ENCODE results near the gene SGIP1. TPM values are rescaled to one million over a fixed set of nuclear protein-coding genes. Genes with fewer than 3 reads are reported as not detected.

SGIP1 gene
- total RNA-seq, 1 experiment from 2014 or later, result not detected

DNA sequence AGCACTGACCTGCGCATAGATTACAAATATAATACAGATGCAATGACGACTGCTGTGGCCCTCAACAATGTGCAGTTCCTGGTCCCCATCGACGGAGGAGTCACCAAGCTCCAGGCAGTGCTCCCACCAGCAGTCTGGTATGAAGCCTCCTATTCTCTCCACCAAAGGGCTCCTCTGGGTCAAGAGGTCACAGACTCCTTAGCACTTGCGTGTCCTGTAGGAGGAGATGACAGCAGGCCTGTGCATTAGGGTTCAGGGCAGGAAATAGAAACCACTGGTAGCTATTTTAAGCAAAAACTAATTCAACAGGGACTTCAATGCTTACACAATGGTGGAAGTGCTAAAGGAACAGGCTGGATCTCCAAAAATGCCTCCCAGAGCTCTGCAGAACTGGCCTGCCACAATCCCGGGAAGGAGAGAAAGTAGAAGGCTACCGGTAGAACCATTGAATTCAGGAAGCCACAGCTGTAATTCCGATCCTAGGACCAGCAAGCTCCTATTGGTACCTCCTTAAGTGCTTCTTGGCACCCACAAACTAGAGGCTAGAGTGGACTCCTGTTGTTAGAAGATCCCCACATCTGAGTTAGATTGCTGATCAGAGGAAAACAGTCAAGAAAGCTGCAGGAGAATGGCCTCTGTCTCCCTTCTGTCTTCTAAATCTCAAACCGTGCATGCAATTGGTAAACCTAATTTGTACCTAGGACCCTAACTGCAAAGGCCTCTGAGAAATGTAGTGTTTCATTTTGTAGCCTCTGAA lies 205.6 kb downstream of the SGIP1 start:
- H3K9ac ChIP-seq (ENCODE audit: low read length), result no peak overlapping the region
- no TSS peak for BruUV-seq (replicated peaks)
- H2AFZ ChIP-seq (ENCODE audit: low read length), result no peak overlapping the region
- POLR2A ChIA-PET (ENCODE audit: unreplicated experiment), result no interaction called here
- H3K9me3 ChIP-seq (ENCODE audit: low read length), result no peaks in the 10 kb centered on the region
- H3K27me3 ChIP-seq (ENCODE audit: low read length), result peaks cover 5% of the 10 kb centered on the region; the same call in 1 of the 2 replicates
- no peaks in the 10 kb centered on the region for H3F3A ChIP-seq (ENCODE audit: low read length, unreplicated experiment)
- no peaks in the 10 kb centered on the region for H3K9me2 ChIP-seq (replicated peaks; ENCODE audit: low read length)
- H3K4me1 ChIP-seq (ENCODE audit: insufficient read depth, low read length), result no peaks in the 10 kb centered on the region
- no peak overlapping the region for H3K4me2 ChIP-seq (ENCODE audit: low read length)
- no peaks in the 10 kb centered on the region for H3K79me2 ChIP-seq (ENCODE audit: low read length)
- no peaks in the 10 kb centered on the region for H4K20me1 ChIP-seq (ENCODE audit: low read length)
- no peak for TF ChIP-seq EZH2 (IDR thresholded peaks at IDR 0.05; ENCODE audit: low read length, unreplicated experiment)
- TF ChIP-seq EZH2phosphoT487 (IDR thresholded peaks at IDR 0.05; ENCODE audit: borderline replicate concordance, low read length), result no peak
- TF ChIP-seq, protein P1, sequence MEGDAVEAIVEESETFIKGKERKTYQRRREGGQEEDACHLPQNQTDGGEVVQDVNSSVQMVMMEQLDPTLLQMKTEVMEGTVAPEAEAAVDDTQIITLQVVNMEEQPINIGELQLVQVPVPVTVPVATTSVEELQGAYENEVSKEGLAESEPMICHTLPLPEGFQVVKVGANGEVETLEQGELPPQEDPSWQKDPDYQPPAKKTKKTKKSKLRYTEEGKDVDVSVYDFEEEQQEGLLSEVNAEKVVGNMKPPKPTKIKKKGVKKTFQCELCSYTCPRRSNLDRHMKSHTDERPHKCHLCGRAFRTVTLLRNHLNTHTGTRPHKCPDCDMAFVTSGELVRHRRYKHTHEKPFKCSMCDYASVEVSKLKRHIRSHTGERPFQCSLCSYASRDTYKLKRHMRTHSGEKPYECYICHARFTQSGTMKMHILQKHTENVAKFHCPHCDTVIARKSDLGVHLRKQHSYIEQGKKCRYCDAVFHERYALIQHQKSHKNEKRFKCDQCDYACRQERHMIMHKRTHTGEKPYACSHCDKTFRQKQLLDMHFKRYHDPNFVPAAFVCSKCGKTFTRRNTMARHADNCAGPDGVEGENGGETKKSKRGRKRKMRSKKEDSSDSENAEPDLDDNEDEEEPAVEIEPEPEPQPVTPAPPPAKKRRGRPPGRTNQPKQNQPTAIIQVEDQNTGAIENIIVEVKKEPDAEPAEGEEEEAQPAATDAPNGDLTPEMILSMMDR (conservative IDR thresholded peaks at IDR 0.05; ENCODE audit: low read depth, low read length), result no peak
- H3K27ac ChIP-seq (ENCODE audit: low read length), result no peak overlapping the region
- CTCF ChIA-PET, result no interaction called here
- H3K4me3 ChIP-seq (ENCODE audit: low read length), result no peak overlapping the region
- intact Hi-C loops (cut with micrococcal nuclease), result no loop called here
- H3K36me3 ChIP-seq (ENCODE audit: low read depth, low read length), result no peaks in the 10 kb centered on the region
- ATAC-seq, result no peak
- no peak for DNase-seq

DNA sequence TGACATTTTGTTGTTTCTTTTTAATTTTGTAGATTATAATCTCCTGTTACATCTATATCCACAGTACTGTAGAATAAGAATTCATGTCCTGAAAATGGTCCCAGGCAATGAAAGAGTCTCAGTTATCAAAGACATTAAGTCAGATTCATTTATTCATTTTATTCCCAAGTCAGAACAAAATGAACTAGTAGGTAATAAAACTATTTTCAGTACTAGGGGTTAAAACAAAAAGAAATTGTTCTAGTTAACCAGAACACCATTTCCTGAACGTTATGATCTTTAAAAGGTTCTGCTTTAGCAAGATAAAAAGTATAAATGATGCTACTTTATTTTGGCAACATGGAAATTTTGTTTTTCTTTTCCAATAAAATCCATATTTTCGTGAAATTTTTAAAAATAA lies 211.5 kb downstream of the SGIP1 start:
- no peaks in the 10 kb centered on the region for H3K36me3 ChIP-seq (ENCODE audit: low read depth, low read length)
- TF ChIP-seq EZH2phosphoT487 (IDR thresholded peaks at IDR 0.05; ENCODE audit: borderline replicate concordance, low read length) (no peak), EZH2 (IDR thresholded peaks at IDR 0.05; ENCODE audit: low read length, unreplicated experiment) (no peak)
- TF ChIP-seq, protein P1 (conservative IDR thresholded peaks at IDR 0.05; ENCODE audit: low read depth, low read length), result no peak
- no peaks in the 10 kb centered on the region for H3K4me1 ChIP-seq (ENCODE audit: insufficient read depth, low read length)
- H3K9me3 ChIP-seq (ENCODE audit: low read length), result no peaks in the 10 kb centered on the region
- H4K20me1 ChIP-seq (ENCODE audit: low read length), result no peaks in the 10 kb centered on the region
- H3K79me2 ChIP-seq (ENCODE audit: low read length), result no peaks in the 10 kb centered on the region
- no peak overlapping the region for H3K27ac ChIP-seq (ENCODE audit: low read length)
- DNase-seq, result no peak
- peaks cover 52% of the 10 kb centered on the region for H3K27me3 ChIP-seq (ENCODE audit: low read length)
- ChIA-PET POLR2A (ENCODE audit: unreplicated experiment) (no interaction called here), CTCF (no interaction called here)
- H3K9me2 ChIP-seq (replicated peaks; ENCODE audit: low read length), result no peaks in the 10 kb centered on the region
- H3K4me2 ChIP-seq (ENCODE audit: low read length), result no peak overlapping the region
- no TSS peak for BruUV-seq (replicated peaks)
- ATAC-seq, result no peak
- H3K4me3 ChIP-seq (ENCODE audit: low read length), result no peak overlapping the region
- no peak overlapping the region for H3K9ac ChIP-seq (ENCODE audit: low read length)
- intact Hi-C loops (cut with micrococcal nuclease), result no loop called here
- no peaks in the 10 kb centered on the region for H3F3A ChIP-seq (ENCODE audit: low read length, unreplicated experiment)
- no peak overlapping the region for H2AFZ ChIP-seq (ENCODE audit: low read length)

DNA sequence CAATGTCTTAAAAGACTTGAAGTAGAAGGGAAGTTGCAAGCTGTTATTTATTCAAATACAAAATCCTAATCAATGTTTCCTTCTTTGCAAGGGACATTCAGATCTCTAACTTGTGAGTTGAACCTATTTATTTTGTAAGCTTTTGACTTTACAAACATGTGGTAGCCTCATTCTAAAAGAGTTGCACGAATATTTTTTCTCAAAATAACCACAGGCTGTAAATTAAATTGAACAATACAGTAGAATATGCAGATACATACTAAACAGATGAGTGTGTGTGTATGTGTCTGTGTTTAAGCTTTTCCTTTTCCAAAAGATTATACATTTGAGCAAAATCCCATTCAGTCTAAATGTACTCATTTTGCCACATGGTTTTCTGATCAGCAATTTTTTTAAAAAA lies 213.5 kb downstream of the SGIP1 start:
- no TSS peak for BruUV-seq (replicated peaks)
- H3K36me3 ChIP-seq (ENCODE audit: low read depth, low read length), result no peaks in the 10 kb centered on the region

More for the DNA sequence above, 213.5 kb downstream of the SGIP1 start:
- Histone ChIP-seq H3K79me2 (ENCODE audit: low read length) (no peaks in the 10 kb centered on the region), H3K9me2 (replicated peaks; ENCODE audit: low read length) (no peaks in the 10 kb centered on the region), H3K4me3 (ENCODE audit: low read length) (no peak overlapping the region), H3K9me3 (ENCODE audit: low read length) (no peaks in the 10 kb centered on the region), H3K9ac (ENCODE audit: low read length) (no peak overlapping the region), H3K27me3 (ENCODE audit: low read length) (peaks cover 71% of the 10 kb centered on the region), H2AFZ (ENCODE audit: low read length) (no peak overlapping the region), H3K27ac (ENCODE audit: low read length) (no peak overlapping the region), H4K20me1 (ENCODE audit: low read length) (no peaks in the 10 kb centered on the region), H3K4me1 (ENCODE audit: insufficient read depth, low read length) (no peaks in the 10 kb centered on the region), H3K4me2 (ENCODE audit: low read length) (no peak overlapping the region), H3F3A (ENCODE audit: low read length, unreplicated experiment) (no peaks in the 10 kb centered on the region)
- POLR2A ChIA-PET (ENCODE audit: unreplicated experiment), result interaction anchor here (0.7 kb wide), 1 partner anchor 34 kb away, joined by 3 read pairs; no protein-coding TSS in a partner anchor
- no peak for DNase-seq
- intact Hi-C loops (cut with micrococcal nuclease), result no loop called here
- CTCF ChIA-PET, result no interaction called here
- TF ChIP-seq, protein P1 (conservative IDR thresholded peaks at IDR 0.05; ENCODE audit: low read depth, low read length), result no peak
- no peak for ATAC-seq

Data from PC-3 (cell line).